IMR-90 (cell line): ENCODE results near the gene CCDC177. TPM values are rescaled to one million over a fixed set of nuclear protein-coding genes. Genes with fewer than 3 reads are reported as not detected.

Experiments used
- ATAC-seq: fragments of 200-7000 bp; cut with Tn5 transposase; 2 replicates; pipeline ENCODE4 v1.9.1; 2020; ENCODE audit warnings: low read depth, mild to moderate bottlenecking, moderate library complexity
- BruUV-seq: library from RNA; stranded (reverse); fragments of 400-500 nt; replicated peaks from 2 replicates; lab custom pipeline; 2021; lab: Mats Ljungman, UMichigan
- CTCF ChIA-PET: fragments of 300-600 bp; formaldehyde crosslinking; extraction: SDS; loops from one replicate; lab custom pipeline; 2021; ENCODE audit warnings: antibody characterized with exemption; lab: Yijun Ruan, JAX
- POLR2A ChIA-PET: fragments of 300-600 bp; sonication (Branson Sonifier 250); formaldehyde crosslinking; loops from one replicate; lab custom pipeline; 2022; ENCODE audit warnings: antibody characterized with exemption; ENCODE audit not compliant: unreplicated experiment; lab: Charles Lee
- DNase-seq: peaks from one replicate; pipeline ENCODE4 v3.0.0; 2013
- H2AFZ ChIP-seq: replicated peaks from 2 replicates; pipeline ENCODE3; 2013; ENCODE audit warnings: low read length, mild to moderate bottlenecking; ENCODE audit not compliant: poor library complexity
- H2AK5ac ChIP-seq: 2 replicates; pipeline ENCODE4 v1.6.1; 2013; ENCODE audit warnings: low read depth, low read length, inconsistent platforms
- H2AK9ac ChIP-seq: replicated peaks from 2 replicates; pipeline ENCODE3; 2013; ENCODE audit warnings: mild to moderate bottlenecking, low read depth, low read length, moderate library complexity; ENCODE audit not compliant: poor library complexity
- H2BK120ac ChIP-seq: 2 replicates; pipeline ENCODE4 v1.6.1; 2013; ENCODE audit warnings: low read depth, low read length, inconsistent platforms
- H2BK15ac ChIP-seq: 3 replicates; pipeline ENCODE4 v1.6.1; 2013; ENCODE audit warnings: low read depth, low read length, inconsistent platforms
- H2BK20ac ChIP-seq: 2 replicates; pipeline ENCODE4 v1.6.1; 2013; ENCODE audit warnings: low read depth, mild to moderate bottlenecking, inconsistent platforms, low read length, moderate library complexity
- H2BK5ac ChIP-seq: 2 replicates; pipeline ENCODE4 v1.6.1; 2013; ENCODE audit warnings: mild to moderate bottlenecking, low read depth, low read length, inconsistent platforms; ENCODE audit not compliant: poor library complexity, severe bottlenecking
- H3K14ac ChIP-seq: replicated peaks from 2 replicates; pipeline ENCODE4 v1.6.1; 2013; ENCODE audit warnings: low read depth, low read length, inconsistent platforms
- H3K18ac ChIP-seq: 2 replicates; pipeline ENCODE4 v1.6.1; 2013; ENCODE audit warnings: low read depth, low read length, control low read depth
- H3K23ac ChIP-seq: 2 replicates; pipeline ENCODE4 v1.6.1; 2013; ENCODE audit warnings: low read depth, low read length, inconsistent platforms
- H3K27ac ChIP-seq: 2 replicates; pipeline ENCODE4 v1.5.1; 2013; ENCODE audit warnings: mild to moderate bottlenecking, control low read depth, low read length; ENCODE audit not compliant: insufficient read depth
- H3K27me3 ChIP-seq: 2 replicates; pipeline ENCODE4 v1.6.1; 2013; ENCODE audit warnings: low read length; ENCODE audit not compliant: control insufficient read depth, insufficient read depth
- H3K36me3 ChIP-seq: 2 replicates; pipeline ENCODE4 v1.6.1; 2013; ENCODE audit warnings: low read length, mixed read lengths; ENCODE audit not compliant: control insufficient read depth, insufficient read depth
- H3K4ac ChIP-seq: 2 replicates; pipeline ENCODE4 v1.6.1; 2013; ENCODE audit warnings: low read depth, low read length, inconsistent platforms
- H3K4me1 ChIP-seq: 2 replicates; pipeline ENCODE4 v1.6.1; 2013; ENCODE audit warnings: low read length, mixed read lengths; ENCODE audit not compliant: control insufficient read depth, insufficient read depth
- H3K4me2 ChIP-seq: 2 replicates; pipeline ENCODE4 v1.6.1; 2013; ENCODE audit warnings: low read depth, mild to moderate bottlenecking, control low read depth, low read length, moderate library complexity
- H3K4me3 ChIP-seq: 2 replicates; pipeline ENCODE4 v1.5.1; 2013; ENCODE audit warnings: low read depth, mild to moderate bottlenecking, control low read depth, low read length, moderate library complexity; ENCODE audit not compliant: insufficient read depth
- H3K56ac ChIP-seq: 2 replicates; pipeline ENCODE4 v1.6.1; 2013; ENCODE audit warnings: low read length, inconsistent platforms; ENCODE audit not compliant: insufficient read depth; ENCODE audit errors: extremely low read depth
- H3K79me1 ChIP-seq, 2 experiments: 2 replicates each; pipeline ENCODE4 v1.6.1; 2013; ENCODE audit warnings: low read length in 2 of 2, inconsistent platforms in 1 of 2, low read depth in 1 of 2
- H3K9ac ChIP-seq: 2 replicates; pipeline ENCODE4 v1.6.1; 2013; ENCODE audit warnings: low read depth, low read length, control low read depth
- H3K9me1 ChIP-seq: 2 replicates; pipeline ENCODE4 v1.6.1; 2013; ENCODE audit warnings: low read length, inconsistent platforms; ENCODE audit not compliant: insufficient read depth
- H3K9me3 ChIP-seq: 2 replicates; pipeline ENCODE4 v1.6.1; 2013; ENCODE audit warnings: low read length; ENCODE audit not compliant: control insufficient read depth, insufficient read depth
- H4K20me1 ChIP-seq: 2 replicates; pipeline ENCODE4 v1.6.1; 2013; ENCODE audit warnings: low read length, inconsistent platforms; ENCODE audit not compliant: insufficient read depth
- H4K5ac ChIP-seq: 2 replicates; pipeline ENCODE4 v1.6.1; 2013; ENCODE audit warnings: mild to moderate bottlenecking, low read depth, low read length, control low read depth
- H4K8ac ChIP-seq, 2 experiments: 2 replicates each; pipeline ENCODE4 v1.6.1; 2013; ENCODE audit warnings: low read depth in 2 of 2, low read length in 2 of 2, control low read depth in 1 of 2, inconsistent platforms in 1 of 2
- H4K91ac ChIP-seq: 2 replicates; pipeline ENCODE4 v1.6.1; 2013; ENCODE audit warnings: low read depth, low read length, inconsistent platforms; ENCODE audit not compliant: insufficient read depth
- CHD1 ChIP-seq: IDR thresholded peaks from 2 replicates; pipeline ENCODE4 v1.6.1; 2012; ENCODE audit warnings: low read depth, low read length, improper control_type of control experiment
- FOS ChIP-seq: fragments of 150-350 bp; IDR thresholded peaks from 2 replicates; pipeline ENCODE4 v1.6.1; 2016; ENCODE audit warnings: low read depth, low read length
- MAZ ChIP-seq: IDR thresholded peaks from 2 replicates; pipeline ENCODE4 v1.6.1; 2012; ENCODE audit warnings: low read depth, mild to moderate bottlenecking, low read length, improper control_type of control experiment, moderate library complexity, borderline replicate concordance
- NFE2L2 ChIP-seq: fragments of 150-350 bp; IDR thresholded peaks from 2 replicates; pipeline ENCODE4 v1.6.1; 2016; ENCODE audit warnings: low read depth, mild to moderate bottlenecking, low read length
- RCOR1 ChIP-seq: IDR thresholded peaks from 2 replicates; pipeline ENCODE4 v1.6.1; 2012; ENCODE audit warnings: mild to moderate bottlenecking, low read length, improper control_type of control experiment; ENCODE audit not compliant: insufficient replicate concordance
- WGBS, 2 experiments: methylation state at CpG; one replicate each; pipeline versions ENCODE4 v1.1.5 to v1.1.7; 2013; ENCODE audit warnings: missing lambda C conversion rate in 2 of 2; ENCODE audit not compliant: insufficient read length in 1 of 2; ENCODE audit errors: extremely low coverage in 2 of 2; 5-methylcytosine and 5-hydroxymethylcytosine counted together
- dilution Hi-C: fragments of 300-500 bp; cut with HindIII; formaldehyde crosslinking; loops from one replicate; pipeline ENCODE4 v1.14.3; 2018; ENCODE audit warnings: low sequenced_read_pairs; ENCODE audit not compliant: unreplicated experiment
- in situ Hi-C: fragments of 300-500 bp; cut with MboI; formaldehyde crosslinking; loops from 3 replicates; pipeline ENCODE4 v1.14.3; 2019; ENCODE audit warnings: low sequenced_read_pairs, inconsistent platforms, mixed read lengths
- intact Hi-C: fragments of 100-400 bp; cut with micrococcal nuclease; formaldehyde crosslinking; loops from 2 replicates; pipeline ENCODE4 v1.10.0; 2022
- polyA plus RNA-seq, 3 experiments: library from polyadenylated mRNA; depleted of rRNA; stranded (reverse); fragments of >200 nt; gene quantifications; 2 replicates each; pipeline ENCODE4 v1.2.3, GENCODE V29; 2012; ENCODE audit warnings: low replicate concordance in 1 of 3
- total RNA-seq: library from RNA; depleted of rRNA; stranded (reverse); fragments of >200 nt; gene quantifications from 2 replicates; pipeline ENCODE4 v1.2.3, GENCODE V29; 2012
- TF ChIP-seq, protein P1 (sequence below): fragments of 150-350 bp; IDR thresholded peaks from 2 replicates; pipeline ENCODE4 v1.6.1; 2017; ENCODE audit warnings: mild to moderate bottlenecking, antibody characterized with exemption, low read length, low read depth

CCDC177 gene
- total and polyA plus RNA-seq, 2 of the 4 experiments (the other 2 are of a cell fraction), result not detected

DNA sequence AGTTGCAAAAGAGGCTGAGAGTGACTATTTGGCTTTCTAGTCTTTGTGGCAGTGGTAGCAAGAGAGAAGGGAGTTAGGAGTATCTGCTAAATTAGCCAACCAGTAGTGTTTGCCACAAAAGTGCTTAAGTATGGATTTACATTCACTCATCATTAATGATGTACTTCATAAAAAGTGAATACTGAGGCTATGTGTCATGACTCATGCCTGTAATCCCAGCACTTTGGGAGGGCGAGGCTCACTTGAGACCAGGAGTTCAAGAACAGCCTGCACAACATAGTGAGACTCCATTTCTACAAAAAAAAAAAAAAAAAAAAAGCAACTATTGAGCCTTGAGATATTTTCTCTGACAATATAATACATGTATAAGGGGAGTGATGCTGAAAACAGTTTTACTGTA lies 36.8 kb downstream of the CCDC177 start:
- H3K18ac ChIP-seq, result no peak overlapping the region
- no TSS peak for BruUV-seq
- no peaks in the 10 kb centered on the region for H3K4me1 ChIP-seq
- CTCF ChIA-PET, result no interaction called here
- no peak overlapping the region for H3K27ac ChIP-seq
- no CpG with 5 or more reads among the region's 1 CpG for WGBS, 2 experiments
- in situ Hi-C loops (no loop called here), intact Hi-C loops (no loop called here), dilution Hi-C loops (no loop called here)
- no peak overlapping the region for H3K9ac ChIP-seq
- no peak overlapping the region for H4K91ac ChIP-seq
- no peak for ATAC-seq
- H3K4ac ChIP-seq, result no peak overlapping the region
- H2AFZ ChIP-seq, result no peak overlapping the region
- H3K27me3 ChIP-seq, result peaks cover 25% of the 10 kb centered on the region
- H2BK15ac ChIP-seq, result no peak overlapping the region
- H3K23ac ChIP-seq, result no peak overlapping the region
- H3K56ac ChIP-seq, result no peak overlapping the region
- no peak overlapping the region for H4K8ac ChIP-seq
- no peaks in the 10 kb centered on the region for H4K20me1 ChIP-seq
- no peak overlapping the region for H3K4me2 ChIP-seq
- DNase-seq, result no peak
- no peak overlapping the region for H3K4me3 ChIP-seq
- POLR2A ChIA-PET, result no interaction called here
- H3K79me1 ChIP-seq, result no peaks in the 10 kb centered on the region
- no peak overlapping the region for H4K5ac ChIP-seq
- H3K9me1 ChIP-seq, result no peaks in the 10 kb centered on the region
- H2AK9ac ChIP-seq, result no peak overlapping the region
- H2BK120ac ChIP-seq, result no peak overlapping the region
- no peaks in the 10 kb centered on the region for H3K36me3 ChIP-seq
- TF ChIP-seq, protein P1, sequence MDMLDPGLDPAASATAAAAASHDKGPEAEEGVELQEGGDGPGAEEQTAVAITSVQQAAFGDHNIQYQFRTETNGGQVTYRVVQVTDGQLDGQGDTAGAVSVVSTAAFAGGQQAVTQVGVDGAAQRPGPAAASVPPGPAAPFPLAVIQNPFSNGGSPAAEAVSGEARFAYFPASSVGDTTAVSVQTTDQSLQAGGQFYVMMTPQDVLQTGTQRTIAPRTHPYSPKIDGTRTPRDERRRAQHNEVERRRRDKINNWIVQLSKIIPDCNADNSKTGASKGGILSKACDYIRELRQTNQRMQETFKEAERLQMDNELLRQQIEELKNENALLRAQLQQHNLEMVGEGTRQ, result no peak
- TF ChIP-seq NFE2L2 (no peak), MAZ (no peak), CHD1 (no peak), FOS (no peak), RCOR1 (no peak)
- H3K14ac ChIP-seq, result no peak overlapping the region
- H2AK5ac ChIP-seq, result no peak overlapping the region
- no peak overlapping the region for H2BK5ac ChIP-seq
- H3K9me3 ChIP-seq, result peaks cover 5% of the 10 kb centered on the region; the same call in 1 of the 2 replicates
- no peak overlapping the region for H2BK20ac ChIP-seq
